Measurements from ENCODE around the gene CD2.

The CD2 gene

GRCh38 chr1:116781034-116781433, 26.8 kb downstream of the CD2 start:
- DNase-seq = no peak

- DNase-seq = no peak
These were observed 30.8 kb downstream of the CD2 start for GRCh38 chr1:116785006-116785405.

GRCh38 chr1:116786049-116786448, 31.8 kb downstream of the CD2 start:
- no peak for DNase-seq

- no peak for DNase-seq
These were observed 37.5 kb downstream of the CD2 start for GRCh38 chr1:116791727-116792126.

GRCh38 chr1:116793357-116793935, 39.2 kb downstream of the CD2 start:
- no peak for DNase-seq

- no peak for DNase-seq
These were observed 40.1 kb downstream of the CD2 start for GRCh38 chr1:116794371-116794770.

GRCh38 chr1:116794804-116795481, 40.7 kb downstream of the CD2 start:
- DNase-seq = no peak

GRCh38 chr1:116795482-116795829, 41.2 kb downstream of the CD2 start:
- no peak for DNase-seq

GRCh38 chr1:116804736-116805135, 50.5 kb downstream of the CD2 start:
- DNase-seq = no peak

GRCh38 chr1:116805398-116805797, 51.2 kb downstream of the CD2 start:
- no peak for DNase-seq

- DNase-seq = no peak
These were observed 52.0 kb downstream of the CD2 start for GRCh38 chr1:116806245-116806644.

GRCh38 chr1:116806671-116807070, 52.4 kb downstream of the CD2 start:
- no peak for DNase-seq

GRCh38 chr1:116807394-116808199, 53.4 kb downstream of the CD2 start:
- no peak for DNase-seq

GRCh38 chr1:116808200-116808847, 54.1 kb downstream of the CD2 start:
- DNase-seq = no peak

GRCh38 chr1:116808848-116809508, 54.7 kb downstream of the CD2 start:
- DNase-seq = no peak

GRCh38 chr1:116811321-116811720, 57.1 kb downstream of the CD2 start:
- no peak for DNase-seq

GRCh38 chr1:116814926-116815723, 60.9 kb downstream of the CD2 start:
- DNase-seq = no peak

- DNase-seq = peak; percentile 19
These were observed 63.4 kb downstream of the CD2 start for GRCh38 chr1:116817582-116818064.
